ENCODE data around the gene GLI3.

DNA sequence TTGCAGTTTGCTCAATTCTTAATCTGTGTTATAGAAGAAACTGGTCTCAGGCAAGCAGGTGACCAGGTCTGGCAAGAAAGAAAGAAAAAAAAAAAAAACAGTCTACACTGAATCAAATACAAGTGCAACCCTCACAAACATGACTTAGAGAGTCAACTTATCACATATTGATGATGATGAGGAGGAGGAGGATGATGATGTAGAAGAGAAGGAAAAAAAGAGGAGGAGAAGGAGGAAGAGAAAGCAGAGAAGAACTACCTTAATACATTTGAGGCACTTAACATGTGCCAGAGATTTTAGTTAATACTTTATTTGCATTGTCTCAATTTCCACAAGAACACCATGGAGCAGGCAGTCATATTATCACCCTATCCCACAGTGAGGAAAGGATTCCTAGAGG lies 91.5 kb downstream of the GLI3 start:
- TF ChIP-seq, protein P1, sequence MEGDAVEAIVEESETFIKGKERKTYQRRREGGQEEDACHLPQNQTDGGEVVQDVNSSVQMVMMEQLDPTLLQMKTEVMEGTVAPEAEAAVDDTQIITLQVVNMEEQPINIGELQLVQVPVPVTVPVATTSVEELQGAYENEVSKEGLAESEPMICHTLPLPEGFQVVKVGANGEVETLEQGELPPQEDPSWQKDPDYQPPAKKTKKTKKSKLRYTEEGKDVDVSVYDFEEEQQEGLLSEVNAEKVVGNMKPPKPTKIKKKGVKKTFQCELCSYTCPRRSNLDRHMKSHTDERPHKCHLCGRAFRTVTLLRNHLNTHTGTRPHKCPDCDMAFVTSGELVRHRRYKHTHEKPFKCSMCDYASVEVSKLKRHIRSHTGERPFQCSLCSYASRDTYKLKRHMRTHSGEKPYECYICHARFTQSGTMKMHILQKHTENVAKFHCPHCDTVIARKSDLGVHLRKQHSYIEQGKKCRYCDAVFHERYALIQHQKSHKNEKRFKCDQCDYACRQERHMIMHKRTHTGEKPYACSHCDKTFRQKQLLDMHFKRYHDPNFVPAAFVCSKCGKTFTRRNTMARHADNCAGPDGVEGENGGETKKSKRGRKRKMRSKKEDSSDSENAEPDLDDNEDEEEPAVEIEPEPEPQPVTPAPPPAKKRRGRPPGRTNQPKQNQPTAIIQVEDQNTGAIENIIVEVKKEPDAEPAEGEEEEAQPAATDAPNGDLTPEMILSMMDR (IDR thresholded peaks at IDR 0.05; ENCODE audit: borderline replicate concordance, extremely low read depth, low read length, poor library complexity, severe bottlenecking) = no peak
- TF ChIP-seq EZH2 (IDR thresholded peaks at IDR 0.05; ENCODE audit: borderline replicate concordance, low read depth, low read length, severe bottlenecking) = no peak

Measured in DND-41 (cell line).